Measurements from ENCODE around the gene CDSN.

Gene CDSN

DNA sequence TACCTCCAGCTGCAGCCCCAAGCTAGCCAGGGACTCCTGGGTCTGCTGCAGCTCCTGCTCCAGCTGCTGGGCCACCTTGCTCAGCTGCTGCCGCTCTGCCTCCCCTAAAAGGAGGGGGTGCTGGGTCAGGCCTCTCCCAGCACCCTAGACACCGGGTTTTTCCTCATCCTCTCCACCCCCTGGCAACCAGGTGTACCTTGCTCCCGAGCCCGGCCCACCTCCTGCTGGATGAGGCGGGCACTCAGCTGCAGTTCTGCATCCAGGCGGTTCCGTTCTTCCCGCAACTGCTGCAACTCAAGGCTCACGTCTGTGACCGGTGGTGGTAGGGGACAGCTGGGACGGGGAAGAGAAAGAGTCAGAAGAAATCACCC lies 24.7 kb upstream of the CDSN start:
- no peak for DNase-seq

DNA sequence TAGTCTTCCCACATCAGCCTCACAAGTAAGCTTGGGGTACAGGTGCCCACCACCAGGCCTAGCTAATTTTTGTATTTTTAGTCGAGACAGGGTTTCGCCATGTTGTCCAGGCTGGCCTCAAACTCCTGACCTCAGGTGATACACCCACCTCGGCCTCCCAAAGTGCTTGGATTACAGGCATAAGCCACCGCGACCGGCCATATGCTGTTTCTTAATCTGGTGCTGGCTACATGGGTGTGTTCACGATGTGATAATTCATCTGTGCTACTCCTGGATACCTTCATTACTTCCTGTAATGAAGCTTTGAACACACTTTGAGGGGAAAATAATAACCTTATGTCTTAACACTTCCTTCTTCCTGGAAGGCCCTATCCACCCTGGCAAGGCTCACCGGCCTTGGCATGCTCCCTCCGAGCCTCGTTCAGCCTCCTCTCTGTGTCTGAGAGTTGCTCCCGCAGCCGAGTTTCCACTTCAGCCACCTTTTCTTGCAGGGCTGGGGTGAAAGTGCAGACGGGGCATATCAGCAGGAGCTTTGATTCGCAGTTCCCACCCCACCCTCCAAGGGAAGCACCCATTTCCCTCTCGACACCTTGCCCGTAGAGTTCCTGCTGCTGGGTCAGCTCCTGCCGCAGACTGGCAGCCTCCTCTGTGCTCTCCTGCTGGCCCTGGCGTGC lies 24.2 kb upstream of the CDSN start:
- no peak for DNase-seq

DNA sequence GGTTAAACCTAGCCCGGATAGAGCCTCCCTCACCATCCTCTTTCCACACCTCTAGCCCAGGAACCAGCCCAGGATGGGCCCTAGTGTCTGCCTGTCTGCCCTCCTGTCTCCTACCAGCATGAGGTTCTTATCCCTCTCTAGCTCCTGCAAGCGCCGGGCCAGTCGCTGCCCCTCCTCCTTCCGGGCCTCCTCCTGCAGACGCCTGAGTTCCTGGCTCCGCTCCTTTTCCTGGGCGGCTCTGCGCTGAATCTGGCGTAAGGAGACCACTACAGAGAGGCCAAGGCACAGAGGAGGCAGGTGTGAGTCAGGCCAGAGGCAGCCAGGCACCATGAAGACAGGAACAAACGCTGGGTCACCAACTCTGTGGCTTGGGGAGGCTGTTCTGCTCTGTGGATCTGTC lies 22.9 kb upstream of the CDSN start:
- DNase-seq, result no peak

GRCh38 chr6:31142361-31142761 lies 22.1 kb upstream of the CDSN start:
- no peak for DNase-seq

DNA sequence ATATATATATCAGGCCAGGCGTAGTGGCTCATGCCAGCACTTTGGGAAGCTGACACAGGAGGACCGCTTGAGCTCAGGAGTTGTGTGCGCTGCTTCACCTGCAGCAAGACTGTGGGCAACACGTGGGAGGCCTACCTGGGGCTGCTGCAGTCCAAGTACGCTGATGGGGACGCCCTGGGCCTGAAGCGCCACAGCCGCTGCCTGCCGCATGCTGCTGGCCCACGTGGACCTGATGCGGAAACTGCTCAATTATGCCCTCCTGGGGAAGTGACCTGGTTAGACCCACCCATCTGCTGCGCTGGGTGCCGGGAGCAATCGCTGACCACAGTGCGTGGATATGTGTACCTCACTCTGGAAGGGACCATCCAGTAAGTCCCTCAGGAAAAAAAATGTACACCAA lies 20.4 kb upstream of the CDSN start:
- no peak for DNase-seq

GRCh38 chr6:31139599-31139998 lies 19.4 kb upstream of the CDSN start:
- DNase-seq, result no peak

GRCh38 chr6:31138982-31139381 lies 18.7 kb upstream of the CDSN start, which contains the start of gene PSORS1C2:
TSS of gene PSORS1C2 (minus strand) at chr6:31139066. CDS start at chr6:31139026, 40 bp downstream.
- DNase-seq, result no peak

- DNase-seq, result no peak
These were observed 15.5 kb upstream of the CDSN start for GRCh38 chr6:31135710-31136109.

DNA sequence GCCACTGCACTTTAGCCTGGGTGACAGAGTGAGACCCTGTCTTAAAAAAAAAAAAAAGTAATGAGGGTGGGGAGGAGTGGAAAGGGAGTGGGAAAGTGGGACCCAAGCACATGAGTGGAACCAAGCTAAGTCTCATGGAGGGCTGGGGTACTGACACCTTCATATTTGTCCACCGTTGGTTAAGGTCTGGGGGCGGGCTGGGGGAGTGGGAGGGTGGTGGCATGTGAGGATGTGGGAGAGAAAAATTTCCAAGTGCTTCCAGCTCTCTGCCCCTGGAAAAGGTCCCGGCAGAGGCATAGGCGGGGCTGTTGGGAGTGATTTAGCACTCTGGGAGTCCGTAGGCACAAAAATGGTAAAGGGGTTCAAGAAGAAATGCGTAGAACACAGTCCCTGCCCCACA lies 12.6 kb upstream of the CDSN start:
- no peak for DNase-seq

DNA sequence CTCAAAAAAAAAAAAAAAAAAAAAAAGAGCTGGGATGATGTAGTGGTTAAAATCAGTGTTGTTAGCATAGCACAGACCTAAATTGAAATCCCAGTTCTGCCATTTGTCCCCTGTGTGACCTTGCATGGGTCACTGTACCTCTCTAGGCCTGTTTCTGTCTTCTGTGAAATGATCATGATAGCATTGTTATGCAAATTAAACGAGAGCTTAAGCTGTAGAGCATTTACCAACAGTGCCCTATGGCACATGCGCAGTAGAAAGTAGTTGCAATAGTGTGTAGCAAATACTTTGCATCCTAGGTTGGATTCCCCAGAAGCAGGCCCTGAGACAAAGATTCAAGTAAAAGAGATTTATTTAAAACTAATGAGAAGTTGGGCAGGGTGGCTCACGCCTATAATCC lies 11.3 kb upstream of the CDSN start:
- DNase-seq, result no peak

DNA sequence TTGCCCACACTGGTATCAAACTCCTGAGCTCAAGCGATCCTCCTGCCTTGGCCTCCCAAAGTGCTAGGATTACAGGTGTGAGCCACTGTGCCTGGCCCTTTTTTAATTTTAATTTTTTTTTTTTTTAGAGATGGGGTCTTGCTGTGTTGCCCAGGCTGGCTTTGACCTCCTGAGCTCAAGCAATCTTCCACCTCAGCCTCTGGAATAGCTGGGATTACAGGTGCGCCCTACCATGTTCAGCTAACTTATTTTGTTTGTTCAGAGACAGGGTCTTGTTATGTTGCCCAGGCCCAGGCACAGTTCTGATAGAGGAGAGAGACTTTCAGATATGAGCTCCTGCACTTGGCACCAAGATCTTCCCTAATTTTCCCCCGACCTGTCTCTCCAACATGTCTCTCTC lies 10.5 kb upstream of the CDSN start:
- no peak for DNase-seq

GRCh38 chr6:31129130-31129529 lies 8.9 kb upstream of the CDSN start:
- DNase-seq, result no peak

GRCh38 chr6:31128093-31128676 lies 7.9 kb upstream of the CDSN start:
- DNase-seq, result peak; percentile 79

GRCh38 chr6:31126396-31127175 lies 6.3 kb upstream of the CDSN start:
- no peak for DNase-seq

DNA sequence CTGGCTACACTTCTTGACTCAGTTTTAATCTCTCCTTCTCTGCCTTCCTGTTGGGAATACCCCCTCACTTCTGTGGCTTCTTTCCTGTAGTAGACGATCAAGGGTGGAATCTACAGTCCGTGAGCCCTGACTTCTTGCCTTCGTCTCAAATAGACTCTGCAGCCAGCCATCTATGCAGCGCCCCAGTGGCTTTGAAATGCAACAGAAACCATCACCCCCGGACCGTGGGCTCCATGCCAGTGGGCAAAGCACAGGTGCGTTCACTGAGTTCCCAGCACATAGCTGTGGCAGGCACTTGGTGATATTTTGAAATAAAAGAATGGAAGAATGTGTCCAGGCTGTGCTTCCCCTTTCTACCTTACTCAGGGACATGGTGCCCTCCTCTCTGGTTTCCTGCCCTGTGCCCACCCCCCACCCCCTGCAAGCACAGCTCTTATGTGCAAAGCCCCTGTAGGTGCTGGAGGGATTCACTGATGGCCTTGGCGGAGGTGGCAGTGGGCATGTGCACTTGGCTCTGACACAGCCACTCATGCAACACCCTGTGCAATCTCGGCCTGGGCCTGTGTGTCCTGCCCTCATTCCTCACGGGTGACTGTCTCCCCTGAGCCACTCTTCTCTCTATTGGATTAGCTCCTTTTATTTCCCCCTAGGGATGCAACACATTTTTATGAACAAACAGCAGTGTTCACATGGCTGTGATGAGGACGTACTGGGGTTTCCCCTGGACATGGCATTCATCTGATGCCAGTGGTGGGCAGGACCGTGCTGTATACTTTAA lies 5.5 kb upstream of the CDSN start:
- no peak for DNase-seq

- no peak for DNase-seq
These were observed 4.9 kb upstream of the CDSN start for GRCh38 chr6:31125162-31125561.

DNA sequence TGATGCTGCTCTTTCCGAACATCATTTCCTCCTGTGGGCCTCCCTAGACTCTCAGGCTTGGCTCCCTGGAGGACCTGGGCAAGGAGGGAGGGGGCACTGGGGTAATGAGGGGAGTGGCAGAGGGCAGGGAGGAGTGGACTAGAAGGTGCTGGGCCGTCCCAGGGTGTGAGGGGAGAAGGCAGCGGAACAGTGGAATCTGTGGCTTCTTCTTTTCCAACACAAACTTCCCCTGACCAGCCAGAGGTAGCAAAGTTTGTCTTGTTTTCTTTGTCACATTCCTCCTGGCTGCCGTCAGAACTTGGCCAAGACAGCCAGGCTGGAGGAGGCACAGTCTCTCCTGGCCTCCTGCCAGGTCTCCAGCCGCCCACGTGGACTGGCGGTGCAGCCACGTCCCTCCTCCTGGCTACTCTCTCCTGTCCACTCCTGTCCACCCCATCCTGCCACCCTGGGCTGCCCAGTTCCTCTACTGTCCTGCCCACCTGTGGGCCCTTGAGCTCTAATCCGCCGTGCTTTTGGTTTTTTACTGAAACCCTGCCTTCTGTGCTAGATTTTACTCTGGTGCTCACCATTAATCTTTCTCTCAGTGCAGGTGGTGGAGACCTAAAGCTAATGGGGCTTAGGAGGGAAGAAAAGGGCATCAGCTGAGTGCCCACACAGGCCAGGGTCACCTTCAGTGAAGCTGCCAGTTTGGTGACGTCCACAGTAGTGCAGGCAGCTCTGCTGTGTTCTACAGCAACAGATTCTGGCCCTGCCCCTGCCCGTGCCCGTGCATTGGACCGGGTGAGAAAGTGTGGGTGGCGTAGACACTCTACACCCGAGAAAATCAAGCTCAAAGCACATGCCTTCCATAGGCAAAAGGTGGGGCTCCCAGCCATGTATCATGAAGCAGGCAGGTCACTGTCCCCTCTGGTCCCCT lies 2.8 kb upstream of the CDSN start:
- no peak for DNase-seq

DNA sequence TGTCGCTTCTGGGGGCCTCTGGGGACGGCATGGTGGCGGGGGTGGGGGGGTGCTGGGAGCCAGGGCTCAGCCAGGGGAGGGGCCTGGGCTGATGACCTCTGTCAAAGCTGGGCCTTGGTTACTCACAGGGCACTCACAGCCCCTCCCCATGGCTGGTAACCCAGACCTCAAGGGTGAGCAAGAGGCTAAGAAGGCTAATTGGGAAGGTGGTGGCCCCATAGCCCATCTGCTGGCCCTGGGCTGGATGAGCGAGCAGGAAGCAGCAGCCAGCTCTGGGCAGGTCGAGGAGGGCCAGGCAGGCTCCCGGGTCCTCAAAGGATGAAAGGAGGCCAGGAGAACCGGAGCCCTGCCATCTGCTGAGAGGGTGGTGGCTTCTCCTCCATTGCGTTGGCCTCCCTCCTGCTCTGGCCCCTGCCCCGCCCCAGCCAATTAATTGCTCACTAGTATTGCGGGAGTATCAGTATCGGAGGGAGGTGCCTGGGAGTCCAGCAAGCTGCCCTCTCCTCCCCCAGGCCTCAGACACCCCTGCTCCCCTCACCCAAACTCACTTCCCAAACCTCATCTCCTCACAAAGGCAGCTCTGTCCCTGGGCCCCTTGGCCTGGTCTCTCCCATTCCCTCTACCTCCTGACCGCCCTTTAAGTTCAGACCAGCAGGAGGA lies 1.0 kb upstream of the CDSN start:
- no peak for DNase-seq

- DNase-seq, result no peak
These were observed 2.1 kb downstream of the CDSN start for GRCh38 chr6:31118178-31118577.

DNA sequence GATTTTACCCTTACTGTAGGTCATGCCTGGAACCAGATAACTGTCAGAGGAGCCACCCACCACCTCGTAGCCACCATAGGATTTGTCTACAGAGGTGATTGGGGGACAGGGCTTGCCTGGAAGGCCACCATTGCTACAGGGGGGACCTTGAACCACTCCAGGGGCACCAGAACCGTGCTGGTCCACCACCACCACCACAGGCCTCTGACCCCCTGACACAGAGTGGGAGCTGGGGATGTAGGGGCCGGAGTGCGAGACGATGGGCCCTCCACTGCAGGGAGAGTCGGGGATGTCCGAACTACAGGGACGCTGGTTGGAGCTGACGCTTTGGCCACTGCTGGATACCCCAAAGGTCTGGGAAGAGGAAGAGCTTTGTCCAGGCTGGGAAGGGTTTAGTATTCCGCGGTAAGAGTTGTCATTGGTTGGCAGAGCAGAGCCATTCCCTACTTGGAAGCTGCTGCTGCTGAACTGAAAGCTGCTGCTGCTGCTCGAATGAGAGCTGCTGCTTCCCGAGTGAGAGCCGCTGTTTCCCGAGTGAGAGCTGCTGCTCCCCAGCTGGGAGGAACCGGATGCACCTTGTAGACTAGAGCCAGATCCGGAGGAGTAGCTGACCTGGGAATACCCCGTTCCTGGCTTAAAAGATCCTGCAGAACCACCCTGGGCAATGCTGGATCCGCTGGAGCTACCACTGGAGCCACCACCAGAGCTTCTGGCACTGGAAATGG lies 3.4 kb downstream of the CDSN start:
- DNase-seq, result no peak

GRCh38 chr6:31115941-31116560 lies 4.2 kb downstream of the CDSN start:
- DNase-seq, result no peak
